Activated B cell treated with CpG ODN at 0.5 μM for 24 hours (primary cell): ENCODE measurements around the gene CLRN2. TPM values are rescaled to one million over a fixed set of nuclear protein-coding genes. Genes with fewer than 3 reads are reported as not detected.

Experiments
- ATAC-seq: fragments of 200-7000 bp; cut with Tn5 transposase; one replicate; pipeline ENCODE4 v1.10.0; 2021; ENCODE audit warnings: low read depth, mild to moderate bottlenecking, moderate library complexity
- CTCF ChIA-PET: fragments of 350-600 bp; sonication (Branson Sonifier 250); formaldehyde crosslinking; loops from one replicate; lab custom pipeline; 2021; ENCODE audit warnings: antibody characterized with exemption; lab: Charles Lee
- POLR2A ChIA-PET: fragments of 350-600 bp; sonication (Branson Sonifier 250); formaldehyde crosslinking; loops from one replicate; lab custom pipeline; 2021; ENCODE audit warnings: antibody characterized with exemption; lab: Charles Lee
- DNase-seq: peaks from one replicate; pipeline ENCODE4 v3.0.0; 2022
- H3K27ac Mint-ChIP-seq: one replicate; pipeline ENCODE4 v1.8.0; 2020; ENCODE audit warnings: mixed read lengths
- H3K27me3 Mint-ChIP-seq: one replicate; pipeline ENCODE4 v1.8.0; 2021; ENCODE audit warnings: mixed read lengths
- H3K36me3 Mint-ChIP-seq: one replicate; pipeline ENCODE4 v1.8.0; 2021; ENCODE audit warnings: low read depth, mixed read lengths
- H3K4me1 Mint-ChIP-seq: one replicate; pipeline ENCODE4 v1.8.0; 2021; ENCODE audit warnings: mixed read lengths
- H3K4me3 Mint-ChIP-seq: one replicate; pipeline ENCODE4 v1.8.0; 2020; ENCODE audit warnings: mild to moderate bottlenecking, mixed read lengths
- H3K9me3 Mint-ChIP-seq: one replicate; pipeline ENCODE4 v1.8.0; 2020; ENCODE audit warnings: mixed read lengths
- CTCF ChIP-seq: fragments of 200-600 bp; IDR thresholded peaks from one replicate; pipeline ENCODE4 v1.8.0; 2022; ENCODE audit warnings: antibody characterized with exemption, mild to moderate bottlenecking
- intact Hi-C: fragments of 100-400 bp; cut with micrococcal nuclease; formaldehyde crosslinking; loops from one replicate; pipeline ENCODE4 v1.15.1; 2024
- total RNA-seq: library from RNA; stranded (reverse); gene quantifications from 2 replicates; pipeline ENCODE4 v1.2.3, GENCODE V29; 2022

Gene CLRN2
- total RNA-seq, result not detected in 2 replicates

- peaks cover 9% of the 10 kb centered on the region for H3K27me3 Mint-ChIP-seq
- H3K4me3 Mint-ChIP-seq, result no peak within 1 kb of the TSS
- ChIA-PET POLR2A (no interaction called here), CTCF (no interaction called here)
- H3K9me3 Mint-ChIP-seq, result no peaks in the 10 kb centered on the region
- no peak for TF ChIP-seq CTCF
- DNase-seq, result no peak
- H3K36me3 Mint-ChIP-seq, result no peaks in the 10 kb centered on the region
- no peak within 1 kb of the TSS for H3K27ac Mint-ChIP-seq
- ATAC-seq, result no peak
- H3K4me1 Mint-ChIP-seq, result peaks cover 19% of the 10 kb centered on the region
- intact Hi-C loops, result no loop called here
Measured at GRCh38 chr4:17514865-17515264, at the start of gene CLRN2. CLRN2 (plus strand) TSS chr4:17515165; CDS start chr4:17515267, 102 bp downstream.

- Mint-ChIP-seq H3K27ac (no peak overlapping the region), H3K9me3 (no peaks in the 10 kb centered on the region), H3K36me3 (peaks cover 1% of the 10 kb centered on the region), H3K27me3 (no peaks in the 10 kb centered on the region), H3K4me3 (no peak overlapping the region), H3K4me1 (peaks cover 2% of the 10 kb centered on the region)
- TF ChIP-seq CTCF, result no peak
- ChIA-PET POLR2A (no interaction called here), CTCF (no interaction called here)
- DNase-seq, result no peak
- no peak for ATAC-seq
- intact Hi-C loops, result no loop called here
Measured at GRCh38 chr4:17468619-17469221, 46.2 kb upstream of the CLRN2 start.

- ATAC-seq (no peak), DNase-seq (no peak)
- CTCF ChIA-PET, result no interaction called here
- Mint-ChIP-seq H3K27me3 (no peaks in the 10 kb centered on the region), H3K4me1 (peaks cover 2% of the 10 kb centered on the region), H3K27ac (no peak overlapping the region), H3K9me3 (no peaks in the 10 kb centered on the region), H3K36me3 (peaks cover 1% of the 10 kb centered on the region), H3K4me3 (no peak overlapping the region)
- POLR2A ChIA-PET, result no interaction called here
- TF ChIP-seq CTCF, result no peak
- intact Hi-C loops, result no loop called here
Measured at GRCh38 chr4:17469931-17470674, 44.9 kb upstream of the CLRN2 start.

- DNase-seq (no peak), ATAC-seq (no peak)
- H3K36me3 Mint-ChIP-seq, result peaks cover 1% of the 10 kb centered on the region
- no peak overlapping the region for H3K27ac Mint-ChIP-seq
- no peak overlapping the region for H3K4me3 Mint-ChIP-seq
- no peak for TF ChIP-seq CTCF
- H3K4me1 Mint-ChIP-seq, result peaks cover 5% of the 10 kb centered on the region
- H3K9me3 Mint-ChIP-seq, result no peaks in the 10 kb centered on the region
- intact Hi-C loops, result no loop called here
- ChIA-PET CTCF (no interaction called here), POLR2A (no interaction called here)
- H3K27me3 Mint-ChIP-seq, result no peaks in the 10 kb centered on the region
Measured at GRCh38 chr4:17475481-17475880, 39.5 kb upstream of the CLRN2 start.

GRCh38 chr4:17476853-17477252, 38.1 kb upstream of the CLRN2 start:
- Mint-ChIP-seq H3K9me3 (no peaks in the 10 kb centered on the region), H3K4me1 (peaks cover 5% of the 10 kb centered on the region), H3K36me3 (peaks cover 1% of the 10 kb centered on the region), H3K27me3 (no peaks in the 10 kb centered on the region), H3K27ac (no peak overlapping the region), H3K4me3 (no peak overlapping the region)
- ChIA-PET CTCF (no interaction called here), POLR2A (no interaction called here)
- intact Hi-C loops, result no loop called here
- TF ChIP-seq CTCF, result no peak
- DNase-seq, result no peak
- no peak for ATAC-seq
